ENCODE measurements around the gene KCNJ4.

GRCh38 chr22:38424525-38425080, 30.4 kb downstream of the KCNJ4 start:
- TF ChIP-seq, protein P1, sequence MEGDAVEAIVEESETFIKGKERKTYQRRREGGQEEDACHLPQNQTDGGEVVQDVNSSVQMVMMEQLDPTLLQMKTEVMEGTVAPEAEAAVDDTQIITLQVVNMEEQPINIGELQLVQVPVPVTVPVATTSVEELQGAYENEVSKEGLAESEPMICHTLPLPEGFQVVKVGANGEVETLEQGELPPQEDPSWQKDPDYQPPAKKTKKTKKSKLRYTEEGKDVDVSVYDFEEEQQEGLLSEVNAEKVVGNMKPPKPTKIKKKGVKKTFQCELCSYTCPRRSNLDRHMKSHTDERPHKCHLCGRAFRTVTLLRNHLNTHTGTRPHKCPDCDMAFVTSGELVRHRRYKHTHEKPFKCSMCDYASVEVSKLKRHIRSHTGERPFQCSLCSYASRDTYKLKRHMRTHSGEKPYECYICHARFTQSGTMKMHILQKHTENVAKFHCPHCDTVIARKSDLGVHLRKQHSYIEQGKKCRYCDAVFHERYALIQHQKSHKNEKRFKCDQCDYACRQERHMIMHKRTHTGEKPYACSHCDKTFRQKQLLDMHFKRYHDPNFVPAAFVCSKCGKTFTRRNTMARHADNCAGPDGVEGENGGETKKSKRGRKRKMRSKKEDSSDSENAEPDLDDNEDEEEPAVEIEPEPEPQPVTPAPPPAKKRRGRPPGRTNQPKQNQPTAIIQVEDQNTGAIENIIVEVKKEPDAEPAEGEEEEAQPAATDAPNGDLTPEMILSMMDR (IDR thresholded peaks at IDR 0.05) = no peak
- TF ChIP-seq EZH2 (IDR thresholded peaks at IDR 0.05) = no peak

All from neural progenitor cell (in vitro differentiated cells).